Measurements from ENCODE around the gene EMX2. TPM values are rescaled to one million over a fixed set of nuclear protein-coding genes. Genes with fewer than 3 reads are reported as not detected.
A peak's percentile ranks its signal among the peaks of the same experiment; 100 is the strongest.

EMX2 gene
- polyA plus RNA-seq, 1 donor from 2014 or later, result 0.12 TPM

DNA sequence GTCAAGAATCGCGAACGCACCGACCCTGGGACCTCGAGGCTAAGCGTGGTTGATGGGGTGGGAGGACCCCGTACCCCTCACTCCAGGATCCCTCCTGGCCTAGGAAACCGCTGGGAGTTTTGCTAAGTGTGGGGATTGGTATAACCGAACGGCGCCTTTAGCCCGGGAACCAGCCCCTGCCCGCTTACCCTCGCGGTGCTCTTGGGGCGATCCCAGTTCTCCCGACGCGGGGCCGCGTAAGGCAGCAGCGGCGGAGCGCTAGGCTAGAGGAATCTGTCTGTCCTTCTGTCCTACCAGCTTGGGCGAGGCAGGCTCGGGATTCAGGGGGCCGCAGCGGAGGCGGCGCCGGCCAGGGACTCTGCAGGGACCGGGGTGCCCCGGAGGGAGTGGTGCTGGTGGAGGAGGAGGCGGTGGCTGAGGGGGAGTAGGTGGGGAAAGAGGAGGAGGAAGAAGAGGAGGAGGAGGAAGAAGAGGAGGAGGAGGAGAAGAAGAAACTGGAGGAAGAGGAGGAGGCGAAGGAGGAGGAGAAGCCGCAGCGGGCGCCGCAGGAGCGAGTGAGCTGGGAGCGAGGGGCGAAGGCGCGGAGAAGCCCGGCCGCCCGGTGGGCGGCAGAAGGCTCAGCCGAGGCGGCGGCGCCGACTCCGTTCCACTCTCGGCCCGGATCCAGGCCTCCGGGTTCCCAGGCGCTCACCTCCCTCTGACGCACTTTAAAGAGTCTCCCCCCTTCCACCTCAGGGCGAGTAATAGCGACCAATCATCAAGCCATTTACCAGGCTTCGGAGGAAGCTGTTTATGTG is 439 bp upstream of the EMX2 start:
- no peaks in the 10 kb centered on the region for H3F3A ChIP-seq (ENCODE audit: insufficient read depth, low read length, poor library complexity, severe bottlenecking)
- peaks cover 100% of the 10 kb centered on the region for H3K27me3 ChIP-seq (ENCODE audit: insufficient read depth, low read depth, low read length)
- H3K4me2 ChIP-seq (ENCODE audit: low read length), result peak overlapping the region; percentile 39
- H4K20me1 ChIP-seq (ENCODE audit: insufficient read depth), result no peaks in the 10 kb centered on the region
- no peaks in the 10 kb centered on the region for H3K9me2 ChIP-seq (ENCODE audit: insufficient read depth, low read length)
- peaks cover 78% of the 10 kb centered on the region for H3K79me2 ChIP-seq (replicated peaks; ENCODE audit: insufficient read depth, low read length)
- H3K4me3 ChIP-seq (ENCODE audit: low read length), result peak overlapping the region; percentile 65
- peak overlapping the region; percentile 27 for H2AFZ ChIP-seq (ENCODE audit: low read depth, low read length)
- no peak overlapping the region for H3K27ac ChIP-seq (ENCODE audit: low read length)
- no peaks in the 10 kb centered on the region for H3K36me3 ChIP-seq (ENCODE audit: insufficient read depth, low read length)
- no peaks in the 10 kb centered on the region for H3K9me3 ChIP-seq (ENCODE audit: low read length)
- no peak for TF ChIP-seq SMC3 (conservative IDR thresholded peaks at IDR 0.05; ENCODE audit: poor library complexity)
- no peak for TF ChIP-seq MXI1 (conservative IDR thresholded peaks at IDR 0.05; ENCODE audit: poor library complexity, severe bottlenecking)
- no peak for TF ChIP-seq EP300 (conservative IDR thresholded peaks at IDR 0.05; ENCODE audit: poor library complexity, severe bottlenecking)
- no peak for TF ChIP-seq TAF1 (IDR thresholded peaks at IDR 0.05; ENCODE audit: low read depth)
- TF ChIP-seq, protein P1, sequence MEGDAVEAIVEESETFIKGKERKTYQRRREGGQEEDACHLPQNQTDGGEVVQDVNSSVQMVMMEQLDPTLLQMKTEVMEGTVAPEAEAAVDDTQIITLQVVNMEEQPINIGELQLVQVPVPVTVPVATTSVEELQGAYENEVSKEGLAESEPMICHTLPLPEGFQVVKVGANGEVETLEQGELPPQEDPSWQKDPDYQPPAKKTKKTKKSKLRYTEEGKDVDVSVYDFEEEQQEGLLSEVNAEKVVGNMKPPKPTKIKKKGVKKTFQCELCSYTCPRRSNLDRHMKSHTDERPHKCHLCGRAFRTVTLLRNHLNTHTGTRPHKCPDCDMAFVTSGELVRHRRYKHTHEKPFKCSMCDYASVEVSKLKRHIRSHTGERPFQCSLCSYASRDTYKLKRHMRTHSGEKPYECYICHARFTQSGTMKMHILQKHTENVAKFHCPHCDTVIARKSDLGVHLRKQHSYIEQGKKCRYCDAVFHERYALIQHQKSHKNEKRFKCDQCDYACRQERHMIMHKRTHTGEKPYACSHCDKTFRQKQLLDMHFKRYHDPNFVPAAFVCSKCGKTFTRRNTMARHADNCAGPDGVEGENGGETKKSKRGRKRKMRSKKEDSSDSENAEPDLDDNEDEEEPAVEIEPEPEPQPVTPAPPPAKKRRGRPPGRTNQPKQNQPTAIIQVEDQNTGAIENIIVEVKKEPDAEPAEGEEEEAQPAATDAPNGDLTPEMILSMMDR (IDR thresholded peaks at IDR 0.05; ENCODE audit: poor library complexity, severe bottlenecking), result no peak
- TF ChIP-seq POLR2AphosphoS5 (IDR thresholded peaks at IDR 0.05), result peak; percentile 65
- no peak for TF ChIP-seq RAD21 (conservative IDR thresholded peaks at IDR 0.05)
- TF ChIP-seq EZH2 (IDR thresholded peaks at IDR 0.05; ENCODE audit: borderline replicate concordance, insufficient read depth, low read length, poor library complexity, severe bottlenecking), result peak; percentile 64
- TF ChIP-seq, protein P2, sequence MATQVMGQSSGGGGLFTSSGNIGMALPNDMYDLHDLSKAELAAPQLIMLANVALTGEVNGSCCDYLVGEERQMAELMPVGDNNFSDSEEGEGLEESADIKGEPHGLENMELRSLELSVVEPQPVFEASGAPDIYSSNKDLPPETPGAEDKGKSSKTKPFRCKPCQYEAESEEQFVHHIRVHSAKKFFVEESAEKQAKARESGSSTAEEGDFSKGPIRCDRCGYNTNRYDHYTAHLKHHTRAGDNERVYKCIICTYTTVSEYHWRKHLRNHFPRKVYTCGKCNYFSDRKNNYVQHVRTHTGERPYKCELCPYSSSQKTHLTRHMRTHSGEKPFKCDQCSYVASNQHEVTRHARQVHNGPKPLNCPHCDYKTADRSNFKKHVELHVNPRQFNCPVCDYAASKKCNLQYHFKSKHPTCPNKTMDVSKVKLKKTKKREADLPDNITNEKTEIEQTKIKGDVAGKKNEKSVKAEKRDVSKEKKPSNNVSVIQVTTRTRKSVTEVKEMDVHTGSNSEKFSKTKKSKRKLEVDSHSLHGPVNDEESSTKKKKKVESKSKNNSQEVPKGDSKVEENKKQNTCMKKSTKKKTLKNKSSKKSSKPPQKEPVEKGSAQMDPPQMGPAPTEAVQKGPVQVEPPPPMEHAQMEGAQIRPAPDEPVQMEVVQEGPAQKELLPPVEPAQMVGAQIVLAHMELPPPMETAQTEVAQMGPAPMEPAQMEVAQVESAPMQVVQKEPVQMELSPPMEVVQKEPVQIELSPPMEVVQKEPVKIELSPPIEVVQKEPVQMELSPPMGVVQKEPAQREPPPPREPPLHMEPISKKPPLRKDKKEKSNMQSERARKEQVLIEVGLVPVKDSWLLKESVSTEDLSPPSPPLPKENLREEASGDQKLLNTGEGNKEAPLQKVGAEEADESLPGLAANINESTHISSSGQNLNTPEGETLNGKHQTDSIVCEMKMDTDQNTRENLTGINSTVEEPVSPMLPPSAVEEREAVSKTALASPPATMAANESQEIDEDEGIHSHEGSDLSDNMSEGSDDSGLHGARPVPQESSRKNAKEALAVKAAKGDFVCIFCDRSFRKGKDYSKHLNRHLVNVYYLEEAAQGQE (IDR thresholded peaks at IDR 0.05; ENCODE audit: borderline replicate concordance), result no peak
- H3K9ac ChIP-seq (ENCODE audit: low read length), result peak overlapping the region; percentile 47

DNA sequence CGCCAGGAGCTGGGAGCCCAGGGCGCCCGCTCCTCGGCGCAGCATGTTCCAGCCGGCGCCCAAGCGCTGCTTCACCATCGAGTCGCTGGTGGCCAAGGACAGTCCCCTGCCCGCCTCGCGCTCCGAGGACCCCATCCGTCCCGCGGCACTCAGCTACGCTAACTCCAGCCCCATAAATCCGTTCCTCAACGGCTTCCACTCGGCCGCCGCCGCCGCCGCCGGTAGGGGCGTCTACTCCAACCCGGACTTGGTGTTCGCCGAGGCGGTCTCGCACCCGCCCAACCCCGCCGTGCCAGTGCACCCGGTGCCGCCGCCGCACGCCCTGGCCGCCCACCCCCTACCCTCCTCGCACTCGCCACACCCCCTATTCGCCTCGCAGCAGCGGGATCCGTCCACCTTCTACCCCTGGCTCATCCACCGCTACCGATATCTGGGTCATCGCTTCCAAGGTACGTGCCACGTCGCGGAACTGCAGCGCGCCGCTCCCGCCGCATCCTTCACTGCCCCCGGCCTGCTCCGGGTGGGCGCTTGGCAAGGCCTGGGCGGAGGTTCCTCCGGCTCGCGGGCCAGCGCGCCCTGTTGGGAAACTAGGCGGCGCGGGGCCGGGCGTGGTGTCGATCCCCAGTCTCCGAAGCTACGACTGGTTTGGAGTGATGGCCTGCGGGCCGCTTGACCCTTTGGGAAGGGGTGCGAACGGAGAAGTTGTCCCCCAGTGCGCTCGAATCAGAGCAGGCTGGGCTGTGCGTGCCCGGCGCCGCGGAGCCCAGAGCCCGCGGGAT is 868 bp downstream of the EMX2 start:
- Histone ChIP-seq H3K79me2 (replicated peaks; ENCODE audit: insufficient read depth, low read length) (peaks cover 91% of the 10 kb centered on the region), H3K36me3 (ENCODE audit: insufficient read depth, low read length) (no peaks in the 10 kb centered on the region), H3K9me2 (ENCODE audit: insufficient read depth, low read length) (no peaks in the 10 kb centered on the region), H3K9ac (ENCODE audit: low read length) (peak overlapping the region; percentile 53), H3K4me2 (ENCODE audit: low read length) (peak overlapping the region; percentile 25), H2AFZ (ENCODE audit: low read depth, low read length) (no peak overlapping the region), H3K27me3 (ENCODE audit: insufficient read depth, low read depth, low read length) (peaks cover 100% of the 10 kb centered on the region), H3K27ac (ENCODE audit: low read length) (no peak overlapping the region), H3F3A (ENCODE audit: insufficient read depth, low read length, poor library complexity, severe bottlenecking) (no peaks in the 10 kb centered on the region), H4K20me1 (ENCODE audit: insufficient read depth) (no peaks in the 10 kb centered on the region), H3K4me3 (ENCODE audit: low read length) (peak overlapping the region; percentile 65), H3K9me3 (ENCODE audit: low read length) (no peaks in the 10 kb centered on the region)
- TF ChIP-seq SMC3 (conservative IDR thresholded peaks at IDR 0.05; ENCODE audit: poor library complexity) (no peak), EZH2 (IDR thresholded peaks at IDR 0.05; ENCODE audit: borderline replicate concordance, insufficient read depth, low read length, poor library complexity, severe bottlenecking) (peak; percentile 65), MXI1 (conservative IDR thresholded peaks at IDR 0.05; ENCODE audit: poor library complexity, severe bottlenecking) (no peak), RAD21 (conservative IDR thresholded peaks at IDR 0.05) (no peak), EP300 (conservative IDR thresholded peaks at IDR 0.05; ENCODE audit: poor library complexity, severe bottlenecking) (no peak), POLR2AphosphoS5 (IDR thresholded peaks at IDR 0.05) (peak; percentile 35), TAF1 (IDR thresholded peaks at IDR 0.05; ENCODE audit: low read depth) (no peak)
- TF ChIP-seq, protein P2 (IDR thresholded peaks at IDR 0.05; ENCODE audit: borderline replicate concordance), result no peak
- TF ChIP-seq, protein P1 (IDR thresholded peaks at IDR 0.05; ENCODE audit: poor library complexity, severe bottlenecking), result peak; percentile 45
